Measurements from ENCODE around the gene ERO1B.

The ERO1B gene

DNA sequence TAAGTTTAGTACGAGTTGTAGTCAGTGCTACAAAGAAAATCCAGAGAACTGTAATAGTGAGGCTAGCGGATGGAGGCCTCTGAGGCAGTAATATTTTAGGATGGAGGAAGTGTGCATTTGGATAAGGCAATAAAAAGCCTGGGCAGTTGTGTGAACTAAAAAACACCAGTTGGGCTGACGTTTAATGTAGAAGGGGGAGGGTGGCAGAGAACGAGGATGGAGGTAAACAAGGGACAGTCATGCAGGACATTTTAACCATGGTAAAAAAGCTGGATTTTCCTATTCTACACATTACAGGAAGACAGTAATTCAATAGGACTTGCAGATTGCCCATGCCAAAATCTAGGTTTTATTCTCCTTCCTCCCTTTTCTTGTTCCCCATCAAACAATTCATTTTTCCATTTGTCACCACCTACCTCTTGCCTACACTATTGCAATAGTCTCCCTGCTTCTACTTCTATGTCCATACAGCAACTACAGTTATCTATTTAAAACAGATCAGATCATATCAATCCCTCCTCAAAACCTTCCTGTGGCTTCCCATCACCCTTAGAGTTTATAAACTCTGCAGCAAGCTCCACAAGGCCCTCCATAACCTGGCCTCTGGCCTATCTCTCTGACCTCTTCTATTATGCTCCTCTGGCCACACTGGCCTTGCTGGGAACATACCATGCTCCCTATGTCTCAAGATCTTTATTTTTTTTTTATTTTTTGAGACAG lies 27.7 kb downstream of the ERO1B start:
- no peak for DNase-seq (ENCODE audit: low read depth)
- no peak overlapping the region for H3K4me3 ChIP-seq (ENCODE audit: low read depth, low read length)
- TF ChIP-seq MYC (IDR thresholded peaks at IDR 0.05; ENCODE audit: low read depth, low read length) = no peak
- no peak for TF ChIP-seq POLR2A (IDR thresholded peaks at IDR 0.05; ENCODE audit: extremely low read depth, insufficient read length)
- TF ChIP-seq, protein P1, sequence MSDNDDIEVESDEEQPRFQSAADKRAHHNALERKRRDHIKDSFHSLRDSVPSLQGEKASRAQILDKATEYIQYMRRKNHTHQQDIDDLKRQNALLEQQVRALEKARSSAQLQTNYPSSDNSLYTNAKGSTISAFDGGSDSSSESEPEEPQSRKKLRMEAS (IDR thresholded peaks at IDR 0.05; ENCODE audit: low read depth, low read length) = no peak
- TF ChIP-seq, protein P2, sequence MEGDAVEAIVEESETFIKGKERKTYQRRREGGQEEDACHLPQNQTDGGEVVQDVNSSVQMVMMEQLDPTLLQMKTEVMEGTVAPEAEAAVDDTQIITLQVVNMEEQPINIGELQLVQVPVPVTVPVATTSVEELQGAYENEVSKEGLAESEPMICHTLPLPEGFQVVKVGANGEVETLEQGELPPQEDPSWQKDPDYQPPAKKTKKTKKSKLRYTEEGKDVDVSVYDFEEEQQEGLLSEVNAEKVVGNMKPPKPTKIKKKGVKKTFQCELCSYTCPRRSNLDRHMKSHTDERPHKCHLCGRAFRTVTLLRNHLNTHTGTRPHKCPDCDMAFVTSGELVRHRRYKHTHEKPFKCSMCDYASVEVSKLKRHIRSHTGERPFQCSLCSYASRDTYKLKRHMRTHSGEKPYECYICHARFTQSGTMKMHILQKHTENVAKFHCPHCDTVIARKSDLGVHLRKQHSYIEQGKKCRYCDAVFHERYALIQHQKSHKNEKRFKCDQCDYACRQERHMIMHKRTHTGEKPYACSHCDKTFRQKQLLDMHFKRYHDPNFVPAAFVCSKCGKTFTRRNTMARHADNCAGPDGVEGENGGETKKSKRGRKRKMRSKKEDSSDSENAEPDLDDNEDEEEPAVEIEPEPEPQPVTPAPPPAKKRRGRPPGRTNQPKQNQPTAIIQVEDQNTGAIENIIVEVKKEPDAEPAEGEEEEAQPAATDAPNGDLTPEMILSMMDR (IDR thresholded peaks at IDR 0.05; ENCODE audit: low read depth, low read length) = no peak

- no peak for DNase-seq (ENCODE audit: low read depth)
- TF ChIP-seq, protein P2 (IDR thresholded peaks at IDR 0.05; ENCODE audit: low read depth, low read length) = no peak
- TF ChIP-seq POLR2A (IDR thresholded peaks at IDR 0.05; ENCODE audit: extremely low read depth, insufficient read length) = no peak
- TF ChIP-seq, protein P1 (IDR thresholded peaks at IDR 0.05; ENCODE audit: low read depth, low read length) = no peak
- H3K4me3 ChIP-seq (ENCODE audit: low read depth, low read length) = no peak overlapping the region
Observed at GRCh38 chr1:236253119-236253518, 28.6 kb downstream of the ERO1B start.

DNA sequence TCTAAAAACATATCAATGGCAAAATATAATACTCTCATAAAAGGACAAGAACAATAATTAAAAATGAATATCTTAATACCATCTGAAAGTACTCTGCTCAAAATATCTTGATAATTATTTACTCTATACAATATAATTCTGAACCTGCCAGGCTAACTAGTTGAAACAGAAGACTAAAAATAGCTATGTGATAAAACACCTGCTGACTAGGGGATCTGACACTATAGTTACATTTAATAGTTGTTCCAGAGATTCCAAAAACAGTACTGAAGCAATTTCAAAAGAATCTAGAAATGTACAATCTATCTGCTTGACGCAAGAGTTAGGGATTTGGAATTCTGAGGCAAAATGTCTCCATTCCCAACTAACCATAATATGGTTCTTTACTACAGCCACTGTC lies 30.2 kb downstream of the ERO1B start:
- TF ChIP-seq MYC (IDR thresholded peaks at IDR 0.05; ENCODE audit: low read depth, low read length) = no peak
- no peak for TF ChIP-seq POLR2A (IDR thresholded peaks at IDR 0.05; ENCODE audit: extremely low read depth, insufficient read length)
- TF ChIP-seq, protein P1 (IDR thresholded peaks at IDR 0.05; ENCODE audit: low read depth, low read length) = no peak
- TF ChIP-seq, protein P2 (IDR thresholded peaks at IDR 0.05; ENCODE audit: low read depth, low read length) = no peak
- DNase-seq (ENCODE audit: low read depth) = no peak
- no peak overlapping the region for H3K4me3 ChIP-seq (ENCODE audit: low read depth, low read length)

DNA sequence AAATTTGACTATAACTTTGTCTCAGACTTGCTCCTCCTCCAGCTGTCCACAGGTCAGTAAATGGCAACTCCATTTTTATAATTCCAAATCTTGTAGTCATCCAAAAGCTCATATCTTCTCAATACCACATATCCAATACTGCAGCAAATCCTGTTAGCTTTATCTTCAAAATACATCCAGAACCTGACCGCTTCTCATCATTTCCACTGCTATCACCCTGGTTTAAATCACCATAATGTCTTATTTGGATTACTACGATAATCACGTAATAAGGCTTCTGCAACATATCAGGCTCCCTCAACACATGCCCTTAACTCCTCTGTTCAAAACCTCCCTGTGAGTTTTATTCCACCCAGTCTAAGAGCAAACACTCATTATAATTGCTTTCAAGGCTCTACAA lies 34.5 kb downstream of the ERO1B start:
- DNase-seq (ENCODE audit: low read depth) = no peak
- H3K4me3 ChIP-seq (ENCODE audit: low read depth, low read length) = no peak overlapping the region
- TF ChIP-seq POLR2A (IDR thresholded peaks at IDR 0.05; ENCODE audit: extremely low read depth, insufficient read length) = no peak
- TF ChIP-seq MYC (IDR thresholded peaks at IDR 0.05; ENCODE audit: low read depth, low read length) = no peak
- TF ChIP-seq, protein P1 (IDR thresholded peaks at IDR 0.05; ENCODE audit: low read depth, low read length) = no peak

DNA sequence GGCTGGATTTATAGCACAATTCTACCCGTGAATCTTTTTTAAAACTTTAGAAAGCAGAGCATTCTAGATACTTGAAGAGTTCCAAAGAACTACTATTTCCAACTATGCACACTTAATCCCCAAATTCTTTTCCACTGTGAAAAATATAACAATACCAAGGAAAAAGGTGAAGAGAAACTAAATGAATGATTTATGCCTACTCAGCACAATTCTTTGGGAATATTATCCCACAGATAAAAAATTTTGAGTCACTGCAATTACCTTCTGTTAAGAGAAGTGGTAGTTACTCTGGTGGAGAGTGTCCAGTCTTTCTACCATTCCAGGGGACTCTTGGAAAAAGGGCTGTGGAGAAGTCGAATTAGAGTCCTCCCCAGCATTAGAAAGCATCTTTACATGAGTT lies 39.2 kb downstream of the ERO1B start:
- no peak for TF ChIP-seq MYC (IDR thresholded peaks at IDR 0.05; ENCODE audit: low read depth, low read length)
- DNase-seq (ENCODE audit: low read depth) = no peak
- H3K4me3 ChIP-seq (ENCODE audit: low read depth, low read length) = no peak overlapping the region

- no peak for DNase-seq (ENCODE audit: low read depth)
- no peak overlapping the region for H3K4me3 ChIP-seq (ENCODE audit: low read depth, low read length)
- TF ChIP-seq POLR2A (IDR thresholded peaks at IDR 0.05; ENCODE audit: extremely low read depth, insufficient read length) = no peak
- TF ChIP-seq, protein P1 (IDR thresholded peaks at IDR 0.05; ENCODE audit: low read depth, low read length) = no peak
- TF ChIP-seq, protein P2 (IDR thresholded peaks at IDR 0.05; ENCODE audit: low read depth, low read length) = no peak
- TF ChIP-seq MYC (IDR thresholded peaks at IDR 0.05; ENCODE audit: low read depth, low read length) = no peak
Observed at GRCh38 chr1:236240675-236241074, 41.1 kb downstream of the ERO1B start.
